ENCODE measurements around the gene VMO1.
A peak's percentile ranks its signal among the peaks of the same experiment; 100 is the strongest.

Gene VMO1

GRCh38 chr17:4759776-4760236 lies 26.4 kb downstream of the VMO1 start:
- DNase-seq (ENCODE audit: low spot score), result no peak

- no peak for DNase-seq (ENCODE audit: low spot score)
Measured at GRCh38 chr17:4753392-4753791, 32.8 kb downstream of the VMO1 start.

DNA sequence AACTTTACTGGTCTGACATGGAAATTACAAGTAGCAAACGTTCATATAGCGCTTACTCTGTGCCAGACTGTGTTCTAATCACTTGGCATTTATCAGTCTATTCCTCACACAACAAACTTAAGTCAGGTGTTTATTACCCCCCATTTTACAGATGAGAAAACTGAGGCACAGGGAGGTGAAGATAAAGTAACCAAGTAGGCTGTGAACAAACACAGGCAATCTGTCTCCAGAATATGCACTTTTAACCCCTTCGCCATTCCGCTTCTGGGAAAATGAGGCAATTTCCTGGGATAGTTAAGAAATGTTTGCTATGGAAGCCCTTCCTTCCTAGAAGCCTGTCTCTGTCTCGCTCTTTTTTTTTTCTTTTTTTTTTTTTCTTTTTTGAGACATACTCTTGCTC lies 34.2 kb downstream of the VMO1 start:
- no peak for DNase-seq (ENCODE audit: low spot score)

- no peak for DNase-seq (ENCODE audit: low spot score)
Measured at GRCh38 chr17:4750606-4751005, 35.6 kb downstream of the VMO1 start.

- DNase-seq (ENCODE audit: low spot score), result no peak
Measured at GRCh38 chr17:4748686-4749085, 37.5 kb downstream of the VMO1 start.

DNA sequence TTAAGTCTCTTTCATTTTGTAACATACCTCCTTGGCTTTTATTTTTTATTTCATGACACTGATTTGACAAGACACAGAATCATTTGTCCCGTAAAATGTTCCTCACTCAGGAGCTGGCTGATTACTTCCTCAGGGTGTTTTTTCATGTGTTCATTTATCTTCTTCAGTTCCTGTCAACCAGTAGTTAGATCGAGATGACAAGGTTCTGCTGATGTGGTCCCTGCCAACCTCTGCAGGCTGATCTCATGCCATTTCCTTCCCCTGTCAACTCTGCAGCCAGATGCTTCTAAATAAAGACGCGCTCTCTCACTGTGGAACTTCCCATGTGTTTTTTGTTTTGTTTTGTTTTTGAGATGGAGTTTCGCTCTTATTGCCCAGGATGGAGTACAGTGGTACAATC lies 38.3 kb downstream of the VMO1 start:
- DNase-seq (ENCODE audit: low spot score), result peak; percentile 19

DNA sequence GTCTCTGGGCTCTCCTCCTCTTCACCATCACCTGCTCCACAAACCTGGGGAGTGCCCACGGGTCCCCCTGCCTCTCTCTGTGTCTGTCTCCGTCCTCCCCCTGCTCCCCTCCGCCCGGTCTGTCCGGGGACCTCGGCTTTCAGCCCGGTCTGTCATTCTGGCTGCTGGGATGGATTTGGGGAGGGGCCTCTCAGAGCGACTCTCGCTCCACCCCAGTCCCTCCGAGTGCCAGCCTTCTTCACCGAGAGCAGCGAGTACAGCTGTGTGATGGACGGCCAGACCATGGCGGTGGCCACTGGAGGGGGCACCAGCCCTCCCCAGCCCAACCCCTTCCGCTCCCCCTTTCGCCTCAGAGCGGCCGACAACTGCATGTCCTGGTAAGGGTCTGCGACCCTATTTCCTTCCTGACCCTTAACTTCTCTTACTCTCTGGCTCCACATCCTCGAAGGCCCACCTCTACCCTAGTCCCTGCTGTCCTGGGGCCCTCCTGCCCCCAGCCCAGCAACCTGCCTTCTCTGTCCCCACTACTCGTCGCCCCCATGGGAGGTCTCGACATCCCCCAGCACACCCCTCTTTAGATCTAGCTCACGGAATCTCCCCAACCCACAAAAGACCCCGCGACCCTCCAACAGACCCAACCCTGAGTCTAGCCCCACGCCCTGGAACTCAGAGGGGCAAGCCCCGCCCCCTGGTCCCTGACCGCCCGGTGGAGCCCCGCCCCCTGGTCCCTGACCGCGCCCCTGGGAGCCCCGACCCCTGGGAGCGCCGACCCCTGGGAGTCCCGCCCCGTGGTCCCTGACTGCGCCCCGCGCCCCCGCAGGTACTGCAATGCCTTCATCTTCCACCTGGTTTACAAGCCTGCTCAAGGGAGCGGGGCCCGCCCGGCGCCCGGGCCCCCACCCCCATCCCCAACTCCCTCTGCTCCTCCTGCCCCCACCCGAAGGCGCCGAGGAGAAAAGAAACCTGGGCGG lies 40.9 kb downstream of the VMO1 start:
- no peak for DNase-seq (ENCODE audit: low spot score)

- no peak for DNase-seq (ENCODE audit: low spot score)
Measured at GRCh38 chr17:4743898-4744297, 42.3 kb downstream of the VMO1 start.

DNA sequence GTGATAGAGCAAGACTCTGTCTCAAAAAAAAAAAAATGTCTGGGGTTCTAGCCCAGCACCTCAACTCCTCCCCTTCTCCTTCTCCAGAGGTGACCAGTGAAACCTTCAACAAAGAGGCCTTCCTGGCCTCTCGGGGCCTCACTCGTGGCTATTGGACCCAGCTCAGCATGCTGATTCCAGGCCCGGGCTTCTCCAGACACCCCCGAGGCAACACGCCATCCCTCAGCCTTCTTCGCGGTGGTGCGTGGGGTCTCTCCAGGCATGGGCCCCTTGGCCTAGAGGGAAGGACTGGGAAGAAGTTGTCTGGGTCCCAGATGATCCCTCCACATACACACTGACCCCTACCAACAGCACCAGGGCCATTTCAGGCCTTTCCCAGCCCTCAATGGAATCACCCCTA lies 42.9 kb downstream of the VMO1 start:
- DNase-seq (ENCODE audit: low spot score), result no peak

- DNase-seq (ENCODE audit: low spot score), result no peak
Measured at GRCh38 chr17:4742629-4743028, 43.5 kb downstream of the VMO1 start.

- no peak for DNase-seq (ENCODE audit: low spot score)
Measured at GRCh38 chr17:4742133-4742532, 44.0 kb downstream of the VMO1 start.

DNA sequence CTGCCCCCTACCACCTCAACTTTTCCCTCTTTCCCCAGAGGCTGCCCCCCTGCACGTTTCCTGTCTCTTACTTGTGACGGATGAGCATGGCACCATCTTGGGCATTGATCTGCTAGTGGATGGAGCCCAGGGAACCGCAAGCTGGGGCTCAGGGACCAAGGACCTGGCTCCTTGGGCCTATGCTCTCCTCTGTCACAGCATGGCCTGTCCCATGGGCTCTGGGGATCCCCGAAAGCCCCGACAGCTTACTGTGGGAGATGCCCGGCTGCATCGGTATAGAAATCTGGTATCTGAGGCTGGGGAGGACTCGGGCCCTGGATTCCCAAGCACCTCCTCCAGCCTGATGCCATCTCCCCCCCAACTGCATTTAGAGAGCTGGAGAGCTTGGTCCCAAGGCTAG lies 44.6 kb downstream of the VMO1 start:
- no peak for DNase-seq (ENCODE audit: low spot score)

DNA sequence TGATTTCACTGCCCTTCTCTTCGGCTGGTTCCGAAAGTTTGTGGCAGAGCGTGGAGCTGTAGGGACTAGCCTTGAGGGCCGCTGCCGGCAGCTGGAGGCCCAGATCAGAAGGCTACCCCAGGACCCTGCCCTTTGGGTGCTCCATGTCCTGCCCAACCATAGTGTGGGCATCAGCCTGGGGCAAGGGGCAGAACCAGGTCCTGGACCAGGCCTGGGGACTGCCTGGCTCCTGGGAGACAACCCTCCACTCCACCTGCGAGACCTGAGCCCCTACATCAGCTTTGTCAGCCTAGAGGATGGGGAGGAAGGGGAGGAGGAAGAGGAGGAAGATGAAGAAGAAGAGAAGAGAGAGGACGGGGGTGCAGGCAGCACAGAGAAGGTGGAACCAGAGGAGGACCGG lies 45.6 kb downstream of the VMO1 start:
- no peak for DNase-seq (ENCODE audit: low spot score)

GRCh38 chr17:4740025-4740351 lies 46.2 kb downstream of the VMO1 start:
- no peak for DNase-seq (ENCODE audit: low spot score)

DNA sequence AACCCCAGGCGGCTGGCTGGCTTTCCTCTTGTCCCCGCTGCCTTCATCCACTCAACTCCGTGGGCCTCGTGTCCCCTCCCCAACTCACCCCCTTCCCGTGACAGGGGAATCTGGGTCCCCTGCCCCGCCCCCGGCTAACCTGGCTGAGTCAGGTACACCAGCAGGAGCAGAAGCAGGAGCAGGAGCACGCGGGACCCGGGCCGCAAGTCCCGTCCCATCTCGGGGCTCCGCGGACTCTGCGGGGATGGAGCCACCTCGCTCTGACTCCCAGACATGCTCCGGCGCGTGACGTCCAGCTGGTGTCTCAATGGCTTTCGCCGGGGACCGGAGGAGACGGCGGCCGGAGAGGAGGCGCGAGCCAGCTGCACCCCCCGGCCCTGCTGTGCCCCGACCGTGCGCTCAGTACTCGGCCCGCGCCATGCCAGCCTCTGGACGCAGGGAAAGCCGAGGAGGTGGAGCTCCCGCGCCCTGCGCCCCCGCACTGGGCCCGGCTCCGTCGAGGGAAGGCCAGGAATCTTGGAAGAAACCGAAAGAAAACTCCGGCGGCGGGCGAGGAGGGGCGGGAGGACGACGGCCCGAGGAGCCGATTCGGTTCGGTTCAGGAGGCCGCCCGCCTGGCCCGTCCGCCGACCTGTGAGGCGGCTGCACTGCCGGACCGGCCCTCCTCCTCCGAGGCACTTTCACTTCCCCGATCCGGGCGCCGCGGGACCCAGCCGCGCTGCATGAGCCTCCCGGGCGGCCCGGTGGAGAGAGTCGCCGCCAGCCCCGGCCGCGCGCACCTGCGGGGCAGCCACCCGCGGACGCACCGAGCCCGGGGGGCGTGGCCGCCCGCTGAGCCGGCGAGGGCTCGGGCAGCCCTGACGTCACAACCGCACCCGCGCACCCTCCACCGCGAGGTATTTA lies 46.8 kb downstream of the VMO1 start, which contains the start of the genes CXCL16 and ZMYND15:
TSS of gene CXCL16 (minus strand) at position 807 of the 903 bp plus-strand sequence. CDS start at position 218, 589 bp downstream.
TSS of gene ZMYND15 (plus strand) at position 712 of the 903 bp plus-strand sequence. CDS start 716 bp downstream, outside the sequence.
- peak; percentile 52 for DNase-seq (ENCODE audit: low spot score)

DNA sequence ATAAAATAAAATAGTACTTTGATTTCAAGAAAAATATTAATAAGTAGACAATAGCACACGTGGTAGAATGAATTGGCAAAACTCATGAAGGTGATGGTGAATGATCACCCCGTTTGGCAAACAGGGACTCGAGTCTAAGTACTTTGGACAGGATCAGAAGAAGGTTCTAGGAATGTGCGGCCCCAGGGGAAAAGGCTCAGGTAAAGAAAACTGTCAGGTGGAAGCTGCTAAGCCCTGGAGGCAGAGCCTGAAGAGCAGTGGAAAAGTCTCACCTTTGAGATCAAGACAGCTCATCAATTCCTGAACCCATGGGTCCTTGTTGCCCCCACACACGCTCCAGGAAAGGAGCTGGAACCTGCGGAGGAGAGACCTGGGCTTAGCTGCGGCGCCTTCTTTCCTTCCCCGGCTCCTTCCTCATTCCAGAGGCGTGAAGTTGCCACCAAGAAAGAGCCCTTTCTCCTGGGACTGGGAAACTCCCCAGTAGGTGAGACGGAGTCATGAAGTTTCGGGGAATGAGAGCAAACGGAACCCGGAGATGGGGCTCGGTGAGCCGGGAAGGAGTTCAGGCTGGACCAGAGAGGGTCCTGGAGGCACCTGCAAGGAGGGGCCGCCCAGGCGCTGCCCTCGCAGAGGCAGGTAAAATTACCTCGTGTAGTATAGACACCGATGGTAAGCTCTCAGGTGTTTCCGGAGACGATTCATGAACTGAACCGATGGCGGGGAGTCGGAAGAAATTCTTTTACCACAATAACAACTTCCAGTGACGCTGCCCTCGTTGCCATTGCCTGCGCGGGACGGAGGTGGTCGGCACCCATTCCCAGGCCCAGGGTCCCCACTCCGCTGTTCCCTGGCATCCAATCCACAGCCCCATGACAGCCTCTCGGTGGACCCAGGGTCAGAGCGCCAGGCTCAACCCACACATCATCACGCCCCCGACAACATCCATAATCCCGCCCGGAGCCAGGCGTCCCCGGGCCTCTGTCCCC lies 47.7 kb downstream of the VMO1 start:
- no peak for DNase-seq (ENCODE audit: low spot score)

DNA sequence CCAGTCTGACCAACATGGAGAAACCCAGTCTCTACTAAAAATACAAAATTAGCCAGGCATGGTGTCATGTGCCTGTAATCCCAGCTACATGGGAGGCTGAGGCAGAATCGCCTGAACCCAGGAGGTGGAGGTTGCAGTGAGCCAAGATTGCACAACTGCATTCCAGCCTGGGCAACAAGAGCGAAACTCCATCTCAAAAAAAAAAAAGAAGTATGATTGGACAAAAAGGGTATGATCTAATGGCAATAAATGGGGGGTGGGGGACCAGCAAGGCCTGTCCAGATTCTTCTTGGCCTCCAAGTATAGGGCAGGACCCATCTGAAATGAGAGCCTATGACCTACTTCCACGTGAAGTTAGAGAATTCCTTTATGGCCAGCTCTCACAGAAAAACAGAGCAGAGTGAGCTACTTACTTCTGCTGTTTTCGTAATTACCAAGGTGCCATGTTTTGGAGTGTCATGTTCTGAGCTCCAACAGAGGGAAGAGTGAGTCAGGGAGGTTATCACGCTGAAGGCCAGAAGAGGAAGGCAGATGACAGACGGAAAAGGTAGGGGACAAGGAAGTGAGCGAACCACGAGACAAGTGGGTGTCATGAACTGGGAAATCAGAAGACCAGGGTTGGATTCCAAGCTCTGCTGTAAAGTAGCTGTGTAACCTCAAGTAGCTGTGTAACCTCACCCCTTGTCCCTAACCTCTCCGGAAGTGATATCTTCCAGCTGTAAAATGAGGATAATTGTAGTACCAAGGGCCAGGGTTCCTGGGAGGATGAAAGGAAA lies 50.1 kb downstream of the VMO1 start:
- no peak for DNase-seq (ENCODE audit: low spot score)

Measured in NAMALWA (cell line).